Right kidney (tissue), 1 donor: ENCODE results near the gene POLR2I.
"Not testable (repeated sequence)": the region's sequence is repeated elsewhere in the genome, so short reads cannot be mapped to it uniquely, and the experiment has no call there.

Experiments
- DNase-seq: peaks from one replicate; pipeline ENCODE4 v3.0.0-alpha.2; 2016

Gene POLR2I

GRCh38 chr19:36103040-36103626 is 11.5 kb downstream of the POLR2I start:
- DNase-seq = no peak

- DNase-seq = no peak
Measured at GRCh38 chr19:36101550-36102327, 12.9 kb downstream of the POLR2I start.

- no peak for DNase-seq
Measured at GRCh38 chr19:36100476-36100875, 14.2 kb downstream of the POLR2I start.

- DNase-seq = no peak
Measured at GRCh38 chr19:36099166-36099785, 15.4 kb downstream of the POLR2I start.

GRCh38 chr19:36097036-36097435 is 17.6 kb downstream of the POLR2I start:
- DNase-seq = no peak

GRCh38 chr19:36093687-36094086 is 21.0 kb downstream of the POLR2I start:
- no peak for DNase-seq

GRCh38 chr19:36093146-36093662 is 21.5 kb downstream of the POLR2I start:
- DNase-seq = no peak

GRCh38 chr19:36092566-36092965 is 22.1 kb downstream of the POLR2I start:
- no peak for DNase-seq

GRCh38 chr19:36090910-36091695 is 23.6 kb downstream of the POLR2I start:
- DNase-seq = no peak

GRCh38 chr19:36089847-36090246 is 24.8 kb downstream of the POLR2I start:
- DNase-seq = no peak

- no peak for DNase-seq
Measured at GRCh38 chr19:36086326-36086725, 28.3 kb downstream of the POLR2I start.

GRCh38 chr19:36084231-36085009 is 30.3 kb downstream of the POLR2I start:
- DNase-seq = no peak

- no peak for DNase-seq
Measured at GRCh38 chr19:36082916-36083315, 31.8 kb downstream of the POLR2I start.

- DNase-seq = no peak
Measured at GRCh38 chr19:36081894-36082293, 32.8 kb downstream of the POLR2I start.

- DNase-seq = no peak
Measured at GRCh38 chr19:36081385-36081784, 33.3 kb downstream of the POLR2I start.

- DNase-seq = no peak
Measured at GRCh38 chr19:36079389-36079945, 35.2 kb downstream of the POLR2I start.

- no peak for DNase-seq
Measured at GRCh38 chr19:36073121-36073876, 41.4 kb downstream of the POLR2I start.

- DNase-seq = no peak
Measured at GRCh38 chr19:36072081-36072480, 42.6 kb downstream of the POLR2I start.

- DNase-seq = not testable (repeated sequence)
Measured at GRCh38 chr19:36068810-36069499, 45.7 kb downstream of the POLR2I start.

- no peak for DNase-seq
Measured at GRCh38 chr19:36067681-36068080, 47.0 kb downstream of the POLR2I start.
